Right lobe of liver (tissue), 4 donors: ENCODE results near the gene DQX1.

ENCODE experiments used
- CTCF ChIP-seq, 4 donors: fragments of 200-600 bp in 3 of 4; fragments of 450-650 bp in 1 of 4; IDR thresholded peaks; one replicate each; pipeline versions ENCODE4 v1.5.1 to v1.8.0; 2016 to 2022; ENCODE audit warnings: antibody characterized with exemption in 4 of 4, mild to moderate bottlenecking in 2 of 4
- POLR2A ChIP-seq: fragments of 450-650 bp; IDR thresholded peaks from one replicate; pipeline ENCODE4 v1.6.1; 2017; ENCODE audit warnings: antibody characterized with exemption, mild to moderate bottlenecking
- donor health status: DM: no; HTN: no; CAD: no.
- donor health status: DM: no; HTN: no; CAD: no.
- donor health status: DM: no; HTN: yes; CAD: no.

- no peak for TF ChIP-seq CTCF (IDR thresholded peaks at IDR 0.05)
- no peak for TF ChIP-seq POLR2A
Measured at GRCh38 chr2:74489906-74490305, 36.1 kb downstream of the DQX1 start.
